ENCODE measurements around the gene SCG2. TPM values are rescaled to one million over a fixed set of nuclear protein-coding genes. Genes with fewer than 3 reads are reported as not detected.

The SCG2 gene
- total and polyA plus RNA-seq, 4 donors: not detected

DNA sequence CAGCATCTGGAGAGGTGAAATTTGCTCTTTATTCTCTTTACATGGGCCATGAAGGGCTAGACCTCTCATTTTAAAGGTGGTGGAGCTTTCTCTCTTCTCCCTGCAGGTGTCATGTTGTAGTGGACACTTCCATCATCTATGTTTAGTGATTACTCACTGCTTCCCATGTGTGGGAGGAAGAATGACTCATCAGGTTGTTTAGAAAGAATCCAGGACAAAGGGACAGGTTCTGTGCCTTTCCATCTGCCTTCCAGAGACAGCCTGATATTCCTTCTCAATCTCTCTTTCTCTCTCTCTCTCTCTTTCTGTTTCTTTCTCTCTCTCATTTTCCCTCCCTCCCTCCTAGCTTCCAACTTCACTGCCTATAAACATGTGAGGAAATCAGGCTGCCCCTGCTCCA, 38.7 kb downstream of the SCG2 start (continued):
- TF ChIP-seq, protein P1, sequence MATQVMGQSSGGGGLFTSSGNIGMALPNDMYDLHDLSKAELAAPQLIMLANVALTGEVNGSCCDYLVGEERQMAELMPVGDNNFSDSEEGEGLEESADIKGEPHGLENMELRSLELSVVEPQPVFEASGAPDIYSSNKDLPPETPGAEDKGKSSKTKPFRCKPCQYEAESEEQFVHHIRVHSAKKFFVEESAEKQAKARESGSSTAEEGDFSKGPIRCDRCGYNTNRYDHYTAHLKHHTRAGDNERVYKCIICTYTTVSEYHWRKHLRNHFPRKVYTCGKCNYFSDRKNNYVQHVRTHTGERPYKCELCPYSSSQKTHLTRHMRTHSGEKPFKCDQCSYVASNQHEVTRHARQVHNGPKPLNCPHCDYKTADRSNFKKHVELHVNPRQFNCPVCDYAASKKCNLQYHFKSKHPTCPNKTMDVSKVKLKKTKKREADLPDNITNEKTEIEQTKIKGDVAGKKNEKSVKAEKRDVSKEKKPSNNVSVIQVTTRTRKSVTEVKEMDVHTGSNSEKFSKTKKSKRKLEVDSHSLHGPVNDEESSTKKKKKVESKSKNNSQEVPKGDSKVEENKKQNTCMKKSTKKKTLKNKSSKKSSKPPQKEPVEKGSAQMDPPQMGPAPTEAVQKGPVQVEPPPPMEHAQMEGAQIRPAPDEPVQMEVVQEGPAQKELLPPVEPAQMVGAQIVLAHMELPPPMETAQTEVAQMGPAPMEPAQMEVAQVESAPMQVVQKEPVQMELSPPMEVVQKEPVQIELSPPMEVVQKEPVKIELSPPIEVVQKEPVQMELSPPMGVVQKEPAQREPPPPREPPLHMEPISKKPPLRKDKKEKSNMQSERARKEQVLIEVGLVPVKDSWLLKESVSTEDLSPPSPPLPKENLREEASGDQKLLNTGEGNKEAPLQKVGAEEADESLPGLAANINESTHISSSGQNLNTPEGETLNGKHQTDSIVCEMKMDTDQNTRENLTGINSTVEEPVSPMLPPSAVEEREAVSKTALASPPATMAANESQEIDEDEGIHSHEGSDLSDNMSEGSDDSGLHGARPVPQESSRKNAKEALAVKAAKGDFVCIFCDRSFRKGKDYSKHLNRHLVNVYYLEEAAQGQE (IDR thresholded peaks at IDR 0.05): no peak
- TF ChIP-seq HNF4G (IDR thresholded peaks at IDR 0.05) (no peak), MAX (IDR thresholded peaks at IDR 0.05) (no peak), JUND (IDR thresholded peaks at IDR 0.05) (peak in 1 of 2 donors; percentile 84), TAF1 (conservative IDR thresholded peaks at IDR 0.05) (no peak), RXRA (IDR thresholded peaks at IDR 0.05) (peak in 1 of 2 donors; percentile 13), GABPA (IDR thresholded peaks at IDR 0.05 in 1 of 2, conservative IDR thresholded peaks at IDR 0.05 in 1 of 2) (no peak), ATF3 (IDR thresholded peaks at IDR 0.05) (no peak), FOXA2 (IDR thresholded peaks at IDR 0.05) (no peak)

- H3K36me3 ChIP-seq (ENCODE audit: control insufficient read depth in 4 of 4, insufficient read depth in 3 of 4, low read depth in 1 of 4, low read length in 3 of 4): no peaks in the 10 kb centered on the region
- no peak overlapping the region for H3K27ac ChIP-seq (ENCODE audit: low read depth in 1 of 2, low read length in 2 of 2)
- WGBS: 78% methylated on average over 2 of the region's 2 CpGs
- no peaks in the 10 kb centered on the region for H3K27me3 ChIP-seq (ENCODE audit: control insufficient read depth in 4 of 4, insufficient read depth in 4 of 4, low read length in 3 of 4)
- DNase-seq (ENCODE audit: low spot score): no peak
- H3K9ac ChIP-seq (ENCODE audit: low read depth in 1 of 2, low read length in 2 of 2): no peak overlapping the region
- TF ChIP-seq MAX (IDR thresholded peaks at IDR 0.05): no peak
- TF ChIP-seq FOXA2 (IDR thresholded peaks at IDR 0.05): no peak
- TF ChIP-seq HNF4A (conservative IDR thresholded peaks at IDR 0.05): no peak
- TF ChIP-seq ATF3 (IDR thresholded peaks at IDR 0.05): no peak
- no peak for TF ChIP-seq NR2F2 (IDR thresholded peaks at IDR 0.05)
- no peak for TF ChIP-seq RAD21 (IDR thresholded peaks at IDR 0.05)
- TF ChIP-seq HNF4G (IDR thresholded peaks at IDR 0.05): no peak
- TF ChIP-seq, protein P2, sequence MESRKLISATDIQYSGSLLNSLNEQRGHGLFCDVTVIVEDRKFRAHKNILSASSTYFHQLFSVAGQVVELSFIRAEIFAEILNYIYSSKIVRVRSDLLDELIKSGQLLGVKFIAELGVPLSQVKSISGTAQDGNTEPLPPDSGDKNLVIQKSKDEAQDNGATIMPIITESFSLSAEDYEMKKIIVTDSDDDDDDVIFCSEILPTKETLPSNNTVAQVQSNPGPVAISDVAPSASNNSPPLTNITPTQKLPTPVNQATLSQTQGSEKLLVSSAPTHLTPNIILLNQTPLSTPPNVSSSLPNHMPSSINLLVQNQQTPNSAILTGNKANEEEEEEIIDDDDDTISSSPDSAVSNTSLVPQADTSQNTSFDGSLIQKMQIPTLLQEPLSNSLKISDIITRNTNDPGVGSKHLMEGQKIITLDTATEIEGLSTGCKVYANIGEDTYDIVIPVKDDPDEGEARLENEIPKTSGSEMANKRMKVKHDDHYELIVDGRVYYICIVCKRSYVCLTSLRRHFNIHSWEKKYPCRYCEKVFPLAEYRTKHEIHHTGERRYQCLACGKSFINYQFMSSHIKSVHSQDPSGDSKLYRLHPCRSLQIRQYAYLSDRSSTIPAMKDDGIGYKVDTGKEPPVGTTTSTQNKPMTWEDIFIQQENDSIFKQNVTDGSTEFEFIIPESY (IDR thresholded peaks at IDR 0.05): no peak
- no peak overlapping the region for H3K4me3 ChIP-seq (ENCODE audit: low read depth in 1 of 3, low read length in 3 of 3)
- no peaks in the 10 kb centered on the region for H3K4me1 ChIP-seq (ENCODE audit: control insufficient read depth in 4 of 4, insufficient read depth in 4 of 4, low read length in 3 of 4)
- H3K9me3 ChIP-seq (ENCODE audit: control insufficient read depth in 4 of 4, low read length in 3 of 4): peaks cover 0 to 2% (median 0%) of the 10 kb centered on the region in 4 donors
Observed at GRCh38 chr2:223562078-223562477, 40.1 kb downstream of the SCG2 start.

Measured in liver (tissue), 9 donors.